GM23338 (cell line): Measurements from ENCODE around the gene SCAPER. TPM values are rescaled to one million over a fixed set of nuclear protein-coding genes. Genes with fewer than 3 reads are reported as not detected.

Source experiments
- ATAC-seq: fragments of 200-7000 bp; cut with Tn5 transposase; 3 replicates; pipeline ENCODE4 v1.9.1; 2020
- DNase-seq: peaks from one replicate; pipeline ENCODE4 v3.0.0-alpha.2; 2015; ENCODE audit warnings: low spot score
- H2AFZ ChIP-seq: fragments of 200-600 bp; sonication (generic); 2 replicates; pipeline ENCODE4 v1.8.0; 2016; ENCODE audit warnings: antibody characterized with exemption, mild to moderate bottlenecking, moderate library complexity
- H3F3A ChIP-seq: fragments of 200-600 bp; sonication (generic); replicated peaks from 2 replicates; pipeline ENCODE4 v1.8.0; 2017; ENCODE audit warnings: antibody characterized with exemption, mixed run types, low read depth
- H3K27ac ChIP-seq: fragments of 200-600 bp; sonication (generic); 2 replicates; pipeline ENCODE4 v1.6.1; 2016; ENCODE audit warnings: low read depth
- H3K27me3 ChIP-seq: fragments of 200-600 bp; sonication (generic); 2 replicates; pipeline ENCODE4 v1.8.0; 2016; ENCODE audit warnings: mild to moderate bottlenecking, mixed run types, moderate library complexity; ENCODE audit not compliant: insufficient read depth
- H3K36me3 ChIP-seq: fragments of 200-600 bp; sonication (generic); 2 replicates; pipeline ENCODE4 v1.8.0; 2016; ENCODE audit warnings: mild to moderate bottlenecking; ENCODE audit not compliant: insufficient read depth
- H3K4me1 ChIP-seq: fragments of 200-600 bp; sonication (generic); 2 replicates; pipeline ENCODE4 v1.8.0; 2016; ENCODE audit warnings: mild to moderate bottlenecking, moderate library complexity; ENCODE audit not compliant: insufficient read depth
- H3K4me2 ChIP-seq: fragments of 200-600 bp; sonication (generic); 2 replicates; pipeline ENCODE4 v1.7.1; 2017; ENCODE audit warnings: mixed run types
- H3K4me3 ChIP-seq: fragments of 200-600 bp; sonication (generic); 2 replicates; pipeline ENCODE4 v1.6.1; 2016; ENCODE audit warnings: mixed run types
- H3K79me2 ChIP-seq: fragments of 200-600 bp; sonication (generic); replicated peaks from 2 replicates; pipeline ENCODE4 v1.8.0; 2017; ENCODE audit warnings: mild to moderate bottlenecking; ENCODE audit not compliant: insufficient read depth
- H3K9me2 ChIP-seq: fragments of 200-600 bp; sonication (generic); 2 replicates; pipeline ENCODE4 v1.8.0; 2017; ENCODE audit not compliant: insufficient read depth
- H4K20me1 ChIP-seq: fragments of 200-600 bp; sonication (generic); replicated peaks from 2 replicates; pipeline ENCODE4 v1.8.0; 2017; ENCODE audit warnings: mild to moderate bottlenecking; ENCODE audit not compliant: insufficient read depth
- H3K27ac Mint-ChIP-seq: 2 replicates; pipeline ENCODE4 v1.8.0; 2020; ENCODE audit warnings: inconsistent platforms, mild to moderate bottlenecking, moderate library complexity, mixed read lengths
- H3K27me3 Mint-ChIP-seq: 3 replicates; pipeline ENCODE4 v1.8.0; 2022; ENCODE audit warnings: low read depth, mild to moderate bottlenecking, moderate library complexity, mixed read lengths, inconsistent platforms; ENCODE audit not compliant: insufficient read depth, poor library complexity
- H3K36me3 Mint-ChIP-seq: 3 replicates; pipeline ENCODE4 v1.8.0; 2021; ENCODE audit warnings: low read depth, mild to moderate bottlenecking, inconsistent platforms, moderate library complexity, mixed read lengths
- H3K4me1 Mint-ChIP-seq: 3 replicates; pipeline ENCODE4 v1.8.0; 2020; ENCODE audit warnings: mild to moderate bottlenecking, inconsistent platforms, mixed read lengths
- H3K4me3 Mint-ChIP-seq: 3 replicates; pipeline ENCODE4 v1.8.0; 2021; ENCODE audit warnings: moderate library complexity, mild to moderate bottlenecking, inconsistent platforms, mixed read lengths
- H3K9me3 Mint-ChIP-seq: 3 replicates; pipeline ENCODE4 v1.8.0; 2020; ENCODE audit warnings: moderate library complexity, mild to moderate bottlenecking, inconsistent platforms, mixed read lengths
- CREB1 ChIP-seq: fragments of 250-450 bp; sonication (Bioruptor Pico); IDR thresholded peaks from 2 replicates; pipeline ENCODE4 v1.5.0; 2020; ENCODE audit warnings: low read depth, mild to moderate bottlenecking, moderate library complexity
- ETS1 ChIP-seq: IDR thresholded peaks from 2 replicates; pipeline ENCODE4 v1.6.1; 2016; ENCODE audit warnings: antibody characterized with exemption
- EZH2 ChIP-seq: fragments of 200-600 bp; sonication (generic); IDR thresholded peaks from one replicate; pipeline ENCODE4 v1.8.0; 2017; ENCODE audit warnings: antibody characterized with exemption, mild to moderate bottlenecking, low read depth; ENCODE audit not compliant: unreplicated experiment
- EZH2phosphoT487 ChIP-seq: fragments of 200-600 bp; sonication (generic); IDR thresholded peaks from one replicate; pipeline ENCODE4 v1.8.1; 2018; ENCODE audit warnings: antibody characterized with exemption; ENCODE audit not compliant: unreplicated experiment
- JUNB ChIP-seq: IDR thresholded peaks from one replicate; pipeline ENCODE4 v1.6.1; 2016; ENCODE audit warnings: antibody characterized with exemption; ENCODE audit not compliant: unreplicated experiment
- NANOG ChIP-seq: IDR thresholded peaks from 2 replicates; pipeline ENCODE4 v1.6.1; 2016; ENCODE audit warnings: antibody characterized with exemption, borderline replicate concordance
- POLR2AphosphoS5 ChIP-seq: IDR thresholded peaks from 2 replicates; pipeline ENCODE4 v1.6.1; 2016; ENCODE audit warnings: antibody characterized with exemption, low read depth
- STAT1 ChIP-seq: IDR thresholded peaks from one replicate; pipeline ENCODE4 v1.6.1; 2016; ENCODE audit warnings: antibody characterized with exemption; ENCODE audit not compliant: unreplicated experiment
- ZNF114 ChIP-seq: fragments of 250-450 bp; sonication (Bioruptor Pico); IDR thresholded peaks from 2 replicates; pipeline ENCODE4 v1.5.0; 2020; ENCODE audit warnings: mild to moderate bottlenecking, moderate library complexity
- ZNF331 ChIP-seq: fragments of 250-450 bp; sonication (Bioruptor Pico); IDR thresholded peaks from 2 replicates; pipeline ENCODE4 v1.5.0; 2020; ENCODE audit warnings: low read depth, mild to moderate bottlenecking, moderate library complexity
- ZNF462 ChIP-seq: fragments of 250-450 bp; sonication (Bioruptor Pico); IDR thresholded peaks from 2 replicates; pipeline ENCODE4 v1.5.0; 2020; ENCODE audit warnings: mild to moderate bottlenecking, moderate library complexity
- polyA plus RNA-seq: library from polyadenylated mRNA; unstranded; fragments of >200 nt; fragmentation: Nextera tagmentation; extraction: Ambion mirVana; gene quantifications from 2 replicates; pipeline ENCODE4 v1.2.1, GENCODE V29; 2016
- total RNA-seq: library from RNA; depleted of rRNA; stranded (reverse); fragments of >200 nt; shearing (Covaris generic); gene quantifications from 2 replicates; pipeline ENCODE4 v1.2.3, GENCODE V29; 2014
- TF ChIP-seq, protein P1 (sequence below), 2 experiments: fragments of 200-600 bp in 1 of 2; sonication (generic) in 1 of 2; conservative IDR thresholded peaks; 2 replicates each; pipeline versions ENCODE4 v1.5.1 to v1.6.1; 2016 to 2017; ENCODE audit warnings: antibody characterized with exemption in 2 of 2, low read depth in 2 of 2, mild to moderate bottlenecking in 2 of 2, moderate library complexity in 1 of 2
- TF ChIP-seq, protein P2 (sequence below): IDR thresholded peaks from one replicate; pipeline ENCODE4 v1.6.1; 2018; ENCODE audit warnings: antibody characterized with exemption; ENCODE audit not compliant: unreplicated experiment

SCAPER gene
- total and polyA plus RNA-seq, 2 experiments from 2014 or later, result 9.1 to 17.6 TPM

GRCh38 chr15:76345880-76346668, 559.1 kb downstream of the SCAPER start:
- peak; percentile 22 for ATAC-seq
- peaks cover 4% of the 10 kb centered on the region for H3F3A ChIP-seq
- peaks cover 31% of the 10 kb centered on the region for H3K4me1 ChIP-seq
- H3K36me3 ChIP-seq, result no peaks in the 10 kb centered on the region
- H4K20me1 ChIP-seq, result peaks cover 28% of the 10 kb centered on the region
- peaks cover 100% of the 10 kb centered on the region for H3K27me3 ChIP-seq
- H3K36me3 Mint-ChIP-seq, result no peaks in the 10 kb centered on the region; the same call in 2 of the 3 replicates
- peak overlapping the region; percentile 68 for H3K4me3 Mint-ChIP-seq
- no peak overlapping the region for H3K27ac Mint-ChIP-seq
- no peaks in the 10 kb centered on the region for H3K79me2 ChIP-seq
- H3K9me3 Mint-ChIP-seq, result peaks cover 8% of the 10 kb centered on the region; the same call in 2 of the 3 replicates
- no peak overlapping the region for H3K27ac ChIP-seq
- H3K9me2 ChIP-seq, result no peaks in the 10 kb centered on the region
- H3K27me3 Mint-ChIP-seq, result peaks cover 79% of the 10 kb centered on the region
- peak overlapping the region; percentile 72 for H2AFZ ChIP-seq
- H3K4me3 ChIP-seq, result peak overlapping the region; percentile 68
- TF ChIP-seq CREB1 (CRISPR knock-in tag) (no peak), EZH2 (peak; percentile 3), ZNF331 (CRISPR knock-in tag) (no peak), ZNF462 (CRISPR knock-in tag) (no peak), ZNF114 (no peak), STAT1 (no peak), POLR2AphosphoS5 (peak; percentile 44; the same call in 1 of the 2 replicates), EZH2phosphoT487 (peak; percentile 62), NANOG (no peak), ETS1 (no peak), JUNB (no peak)
- TF ChIP-seq, protein P1, sequence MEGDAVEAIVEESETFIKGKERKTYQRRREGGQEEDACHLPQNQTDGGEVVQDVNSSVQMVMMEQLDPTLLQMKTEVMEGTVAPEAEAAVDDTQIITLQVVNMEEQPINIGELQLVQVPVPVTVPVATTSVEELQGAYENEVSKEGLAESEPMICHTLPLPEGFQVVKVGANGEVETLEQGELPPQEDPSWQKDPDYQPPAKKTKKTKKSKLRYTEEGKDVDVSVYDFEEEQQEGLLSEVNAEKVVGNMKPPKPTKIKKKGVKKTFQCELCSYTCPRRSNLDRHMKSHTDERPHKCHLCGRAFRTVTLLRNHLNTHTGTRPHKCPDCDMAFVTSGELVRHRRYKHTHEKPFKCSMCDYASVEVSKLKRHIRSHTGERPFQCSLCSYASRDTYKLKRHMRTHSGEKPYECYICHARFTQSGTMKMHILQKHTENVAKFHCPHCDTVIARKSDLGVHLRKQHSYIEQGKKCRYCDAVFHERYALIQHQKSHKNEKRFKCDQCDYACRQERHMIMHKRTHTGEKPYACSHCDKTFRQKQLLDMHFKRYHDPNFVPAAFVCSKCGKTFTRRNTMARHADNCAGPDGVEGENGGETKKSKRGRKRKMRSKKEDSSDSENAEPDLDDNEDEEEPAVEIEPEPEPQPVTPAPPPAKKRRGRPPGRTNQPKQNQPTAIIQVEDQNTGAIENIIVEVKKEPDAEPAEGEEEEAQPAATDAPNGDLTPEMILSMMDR (conservative IDR thresholded peaks at IDR 0.05; ENCODE audit: low read depth in 2 of 2), result no peak
- TF ChIP-seq, protein P2, sequence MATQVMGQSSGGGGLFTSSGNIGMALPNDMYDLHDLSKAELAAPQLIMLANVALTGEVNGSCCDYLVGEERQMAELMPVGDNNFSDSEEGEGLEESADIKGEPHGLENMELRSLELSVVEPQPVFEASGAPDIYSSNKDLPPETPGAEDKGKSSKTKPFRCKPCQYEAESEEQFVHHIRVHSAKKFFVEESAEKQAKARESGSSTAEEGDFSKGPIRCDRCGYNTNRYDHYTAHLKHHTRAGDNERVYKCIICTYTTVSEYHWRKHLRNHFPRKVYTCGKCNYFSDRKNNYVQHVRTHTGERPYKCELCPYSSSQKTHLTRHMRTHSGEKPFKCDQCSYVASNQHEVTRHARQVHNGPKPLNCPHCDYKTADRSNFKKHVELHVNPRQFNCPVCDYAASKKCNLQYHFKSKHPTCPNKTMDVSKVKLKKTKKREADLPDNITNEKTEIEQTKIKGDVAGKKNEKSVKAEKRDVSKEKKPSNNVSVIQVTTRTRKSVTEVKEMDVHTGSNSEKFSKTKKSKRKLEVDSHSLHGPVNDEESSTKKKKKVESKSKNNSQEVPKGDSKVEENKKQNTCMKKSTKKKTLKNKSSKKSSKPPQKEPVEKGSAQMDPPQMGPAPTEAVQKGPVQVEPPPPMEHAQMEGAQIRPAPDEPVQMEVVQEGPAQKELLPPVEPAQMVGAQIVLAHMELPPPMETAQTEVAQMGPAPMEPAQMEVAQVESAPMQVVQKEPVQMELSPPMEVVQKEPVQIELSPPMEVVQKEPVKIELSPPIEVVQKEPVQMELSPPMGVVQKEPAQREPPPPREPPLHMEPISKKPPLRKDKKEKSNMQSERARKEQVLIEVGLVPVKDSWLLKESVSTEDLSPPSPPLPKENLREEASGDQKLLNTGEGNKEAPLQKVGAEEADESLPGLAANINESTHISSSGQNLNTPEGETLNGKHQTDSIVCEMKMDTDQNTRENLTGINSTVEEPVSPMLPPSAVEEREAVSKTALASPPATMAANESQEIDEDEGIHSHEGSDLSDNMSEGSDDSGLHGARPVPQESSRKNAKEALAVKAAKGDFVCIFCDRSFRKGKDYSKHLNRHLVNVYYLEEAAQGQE, result no peak
- H3K4me1 Mint-ChIP-seq, result peaks cover 26% of the 10 kb centered on the region
- peak; percentile 80 for DNase-seq
- peak overlapping the region; percentile 91 for H3K4me2 ChIP-seq
